Measurements from ENCODE around the gene SERPINB2.
"Not testable (repeated sequence)": the region's sequence is repeated elsewhere in the genome, so short reads cannot be mapped to it uniquely, and the experiment has no call there.

The SERPINB2 gene

DNA sequence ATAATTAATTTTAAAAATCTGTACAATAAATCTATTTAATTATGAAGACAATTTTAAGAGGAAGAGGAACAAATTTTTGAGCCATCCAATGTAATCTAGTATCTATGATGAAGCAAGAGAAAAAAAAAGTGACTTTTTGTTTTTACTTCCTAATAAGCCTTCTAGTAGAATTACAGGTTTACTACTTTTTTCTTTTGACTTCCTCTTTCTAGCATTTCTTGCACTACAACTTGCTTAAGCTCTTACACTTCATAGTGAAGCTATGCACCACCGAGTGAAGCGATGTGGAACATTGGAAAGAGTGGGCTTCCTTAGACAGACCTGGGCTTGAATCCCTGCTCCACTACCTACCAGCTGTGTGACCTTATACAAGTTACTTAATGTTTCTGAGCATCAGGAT lies 2.1 kb downstream of the SERPINB2 start:
- no peak for DNase-seq

DNA sequence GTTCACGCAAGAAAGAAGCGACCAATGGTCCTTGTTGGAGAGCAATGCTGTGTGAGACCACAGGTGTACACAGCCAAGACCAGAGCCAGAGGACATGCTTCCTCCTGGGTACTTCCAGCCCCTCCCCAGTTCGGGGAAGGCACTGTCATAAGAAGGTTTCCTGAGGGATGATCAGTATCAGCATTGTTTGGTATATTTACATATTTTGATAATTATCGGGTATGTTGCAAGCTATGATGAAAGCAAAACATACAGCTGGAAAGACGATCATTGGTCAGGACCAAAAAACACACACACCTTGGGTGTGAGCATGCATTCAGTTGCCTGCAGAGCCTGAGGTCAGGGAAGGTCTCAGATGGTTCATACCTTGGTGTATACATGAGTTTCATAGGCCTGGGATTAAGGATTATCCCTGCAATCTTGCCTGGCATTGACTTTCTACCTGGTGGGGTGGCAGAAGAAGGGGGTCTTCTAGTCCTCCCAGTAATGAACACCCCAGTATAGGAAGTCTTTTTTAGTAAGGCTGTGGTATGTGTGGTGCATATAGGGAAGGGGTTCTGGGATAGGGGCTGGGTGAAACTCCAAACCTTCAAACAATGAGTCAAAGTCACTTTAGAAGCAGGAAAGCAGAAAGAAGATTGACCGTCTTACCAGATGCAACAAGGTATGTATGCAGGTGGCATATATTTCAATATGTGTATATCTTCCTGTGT lies 2.9 kb downstream of the SERPINB2 start:
- no peak for DNase-seq

DNA sequence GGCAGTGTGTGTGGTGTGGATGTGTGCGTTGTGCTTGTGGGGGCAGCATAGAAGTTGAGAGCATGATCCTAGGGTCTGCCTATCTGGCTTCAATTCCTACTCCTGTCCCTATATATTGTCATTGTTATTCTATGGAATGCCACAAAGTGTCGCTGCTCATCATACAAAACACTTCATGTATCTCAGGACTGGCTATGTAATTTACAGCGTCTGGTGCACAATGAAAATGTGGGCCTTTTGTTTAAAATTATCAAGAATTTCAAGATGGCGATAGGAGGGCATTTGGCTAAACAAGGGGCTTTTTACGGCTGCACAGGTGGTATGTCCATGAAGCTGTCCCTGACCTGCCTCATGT lies 3.4 kb downstream of the SERPINB2 start:
- DNase-seq = no peak

DNA sequence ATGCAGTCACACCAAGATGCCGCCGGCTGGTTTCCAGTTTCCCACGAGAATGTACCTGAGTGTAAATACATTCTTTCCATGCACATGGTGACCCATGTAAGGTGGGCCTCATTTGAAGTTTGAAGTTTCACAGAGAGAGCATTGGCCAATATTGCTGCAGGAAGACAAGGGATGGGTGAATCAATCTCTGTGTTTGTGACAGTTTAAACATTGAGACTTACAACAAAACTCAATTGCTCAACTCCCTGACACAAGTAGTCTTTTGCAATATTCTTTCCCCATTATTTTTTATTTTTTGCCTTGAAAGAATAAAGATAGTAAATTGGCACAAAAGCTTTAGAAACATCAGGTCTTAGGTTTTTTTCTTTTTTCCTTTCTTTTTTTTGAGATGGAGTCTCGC lies 5.1 kb downstream of the SERPINB2 start:
- no peak for DNase-seq

DNA sequence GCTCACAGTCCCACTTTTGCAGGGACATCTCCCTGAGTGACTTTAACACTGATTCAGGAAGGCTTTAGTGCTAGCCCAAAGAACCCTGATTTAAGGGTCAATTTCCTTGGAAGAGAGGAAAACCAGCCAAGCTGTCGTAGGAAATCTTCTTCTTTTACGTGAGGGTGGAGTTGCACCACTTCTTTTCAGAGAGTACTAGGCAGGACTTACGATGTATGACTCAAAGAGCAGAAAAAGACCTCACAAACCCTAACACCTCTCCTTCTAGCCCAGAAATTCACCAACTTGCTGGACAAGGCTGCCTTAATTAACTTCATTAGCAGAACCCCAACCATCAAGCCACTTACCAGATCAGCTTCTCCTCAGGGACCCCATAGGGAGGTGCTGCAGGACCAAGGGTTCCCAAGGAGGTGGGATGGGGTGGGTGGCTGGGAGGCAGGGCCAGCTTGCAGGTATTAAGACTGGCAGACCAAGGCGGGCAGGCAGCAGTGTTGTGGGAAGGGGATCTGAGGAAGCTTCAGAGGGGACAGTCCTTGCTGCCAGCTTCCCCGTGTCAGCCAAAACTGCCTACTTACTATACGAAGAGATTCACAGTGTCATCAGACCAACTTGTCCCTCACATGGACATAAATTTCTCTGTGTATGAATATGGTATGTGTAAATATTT lies 6.7 kb downstream of the SERPINB2 start:
- DNase-seq = no peak

DNA sequence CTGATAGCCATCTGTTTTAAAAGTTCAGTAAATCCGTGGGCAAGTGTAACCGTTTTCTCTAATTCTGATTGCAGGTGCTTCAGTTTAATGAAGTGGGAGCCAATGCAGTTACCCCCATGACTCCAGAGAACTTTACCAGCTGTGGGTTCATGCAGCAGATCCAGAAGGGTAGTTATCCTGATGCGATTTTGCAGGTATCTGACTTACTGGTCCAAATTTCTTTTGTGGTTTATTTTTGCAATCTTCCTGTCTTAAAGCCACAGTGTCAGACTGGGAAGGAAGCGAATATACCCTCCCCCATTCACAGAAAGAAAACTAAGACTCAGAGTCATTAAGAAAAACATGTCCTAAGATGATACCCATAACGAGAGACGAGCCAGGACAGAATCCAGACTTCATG lies 7.7 kb downstream of the SERPINB2 start:
- DNase-seq = no peak

DNA sequence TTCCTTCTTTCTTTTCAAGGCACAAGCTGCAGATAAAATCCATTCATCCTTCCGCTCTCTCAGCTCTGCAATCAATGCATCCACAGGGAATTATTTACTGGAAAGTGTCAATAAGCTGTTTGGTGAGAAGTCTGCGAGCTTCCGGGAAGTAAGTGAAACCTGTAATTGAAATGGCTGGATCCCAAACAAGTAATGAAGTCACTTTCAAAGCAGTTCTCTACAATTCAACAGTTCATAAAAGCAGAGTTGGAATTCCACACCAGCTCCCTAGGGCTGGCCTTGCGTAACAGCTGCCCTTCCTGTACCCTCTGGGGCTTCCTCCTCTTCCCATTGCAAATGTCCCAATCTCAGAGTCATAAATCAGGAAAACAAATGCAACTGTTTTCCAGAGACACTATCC lies 9.6 kb downstream of the SERPINB2 start:
- no peak for DNase-seq

DNA sequence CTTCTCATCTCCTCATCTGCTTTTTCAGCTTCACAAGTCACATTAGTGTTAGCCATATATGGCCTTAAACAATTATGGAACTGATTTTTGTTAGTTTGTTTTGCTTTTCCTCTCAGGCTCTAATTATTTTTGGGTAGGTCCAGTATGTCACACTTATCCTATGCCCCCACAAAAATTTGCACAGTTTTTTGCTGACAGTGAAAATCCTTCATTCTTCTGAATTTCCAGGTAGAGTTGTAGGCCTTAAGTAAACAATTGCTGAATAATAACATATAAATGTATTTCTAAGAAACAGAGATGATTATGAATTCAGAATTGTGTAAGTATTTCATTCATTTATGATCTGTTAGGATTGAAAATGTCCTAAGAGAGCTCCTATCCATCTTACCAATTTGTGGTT lies 11.7 kb downstream of the SERPINB2 start:
- DNase-seq = no peak

DNA sequence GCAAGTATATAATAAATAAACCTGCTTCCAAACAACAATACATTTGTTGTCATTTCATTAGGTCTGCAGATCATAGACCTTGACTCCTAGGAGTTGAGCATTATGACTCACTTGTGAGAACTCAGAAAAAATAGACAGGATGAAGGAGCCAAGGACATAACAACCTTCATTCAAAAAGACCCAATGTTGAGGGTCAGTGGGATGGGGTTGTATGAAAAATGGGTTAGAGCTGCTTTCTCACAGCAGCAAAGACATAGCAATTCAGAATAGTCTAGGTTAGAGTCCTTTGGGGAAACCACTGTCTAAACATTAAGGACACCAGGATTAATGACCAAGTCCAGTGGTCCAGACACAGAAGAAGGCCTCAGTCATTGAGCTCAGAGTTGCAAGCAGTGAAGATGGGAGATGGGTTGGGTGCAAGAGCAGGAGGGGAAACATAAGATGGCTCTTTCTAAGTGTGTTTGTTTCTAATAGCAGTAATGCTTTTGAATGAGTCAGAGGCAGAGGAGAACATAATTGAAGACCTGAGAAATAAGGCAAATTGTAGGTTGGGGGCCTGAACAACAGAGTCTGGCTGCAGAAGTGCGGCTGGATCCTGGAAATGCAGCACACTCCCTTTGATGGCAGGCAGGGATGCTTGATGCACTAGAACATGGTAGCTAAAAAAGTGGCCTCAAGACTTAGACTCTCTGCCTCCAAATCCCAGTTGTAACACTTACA lies 16.5 kb downstream of the SERPINB2 start:
- DNase-seq = no peak

DNA sequence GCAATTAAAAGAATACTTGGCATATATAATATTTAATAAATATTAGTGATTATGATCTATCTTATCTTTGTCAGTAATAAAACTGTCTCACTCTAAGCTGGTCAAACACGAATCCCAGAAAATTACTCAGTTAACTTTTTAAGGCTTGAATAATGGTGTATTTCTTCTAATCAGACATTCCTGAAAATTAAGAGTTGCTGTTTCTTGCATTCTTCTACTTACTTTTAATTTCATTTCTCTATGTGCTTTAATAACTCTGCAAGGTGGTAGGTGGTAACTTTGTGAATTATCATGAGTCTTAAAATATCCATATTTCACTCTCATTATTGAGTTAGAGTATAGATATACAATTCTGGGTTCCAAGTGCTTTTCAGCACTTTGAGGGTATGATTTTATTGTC lies 17.2 kb downstream of the SERPINB2 start:
- no peak for DNase-seq

DNA sequence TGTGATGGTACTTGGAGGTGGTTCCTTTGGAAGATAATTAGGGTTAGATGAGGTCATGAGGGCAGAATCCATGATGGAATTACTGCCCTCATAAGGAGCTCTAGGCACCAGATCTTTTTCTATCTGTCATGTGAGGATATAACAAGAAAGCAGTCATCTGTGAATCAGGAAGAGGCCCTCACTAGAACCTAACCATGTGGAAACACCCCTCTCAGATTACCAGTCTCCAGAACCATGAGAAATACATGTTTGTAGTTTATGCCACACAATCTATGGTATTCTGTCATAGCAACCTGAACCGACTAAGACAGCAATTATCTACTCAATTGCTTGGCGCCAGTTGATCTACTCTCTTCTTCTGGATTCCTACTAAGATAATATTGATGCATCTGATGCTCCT lies 17.9 kb downstream of the SERPINB2 start:
- DNase-seq = no peak

DNA sequence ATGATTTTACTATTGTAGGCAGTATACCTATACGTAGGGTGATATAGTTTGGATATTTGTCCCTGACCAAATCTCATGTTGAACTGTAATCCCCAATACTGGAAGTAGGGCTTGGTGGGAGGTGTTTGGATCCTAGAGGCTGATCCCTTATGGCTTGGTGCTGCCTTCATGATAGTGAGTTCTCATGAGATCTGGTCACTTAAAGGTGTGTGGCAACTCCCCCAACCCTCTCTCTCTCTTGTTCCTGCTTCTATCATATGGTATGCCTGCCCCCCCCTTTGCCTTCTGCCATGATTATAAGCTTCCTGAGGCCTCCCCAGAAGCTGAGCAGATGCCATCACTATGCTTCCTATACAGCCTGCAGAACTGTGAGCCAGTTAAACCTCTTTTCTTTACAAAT lies 18.6 kb downstream of the SERPINB2 start:
- DNase-seq = no peak

DNA sequence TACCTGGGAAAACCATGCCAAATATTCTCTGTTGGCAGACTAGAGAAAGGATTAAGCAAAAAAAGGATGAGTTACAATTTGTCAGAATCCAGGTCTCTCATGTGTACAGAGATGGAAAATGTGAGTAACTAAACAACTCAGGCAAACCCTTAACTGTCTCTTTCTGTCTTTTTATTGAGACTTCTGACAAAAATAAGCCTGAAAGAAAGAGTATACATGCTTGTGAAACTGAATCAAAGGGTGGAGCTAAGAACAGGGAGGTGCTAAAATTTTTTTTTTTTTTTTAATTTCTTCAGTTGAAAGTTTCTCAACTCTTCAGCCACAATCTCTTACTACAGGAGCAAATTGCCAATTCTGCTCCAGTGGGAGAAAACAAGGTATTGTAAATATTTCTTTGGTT lies 20.2 kb downstream of the SERPINB2 start, which contains the start of gene SERPINB10:
TSS of gene SERPINB10 (plus strand) at position 295 of the 400 bp plus-strand sequence. CDS start 7,553 bp downstream, outside the sequence.
- DNase-seq = no peak

DNA sequence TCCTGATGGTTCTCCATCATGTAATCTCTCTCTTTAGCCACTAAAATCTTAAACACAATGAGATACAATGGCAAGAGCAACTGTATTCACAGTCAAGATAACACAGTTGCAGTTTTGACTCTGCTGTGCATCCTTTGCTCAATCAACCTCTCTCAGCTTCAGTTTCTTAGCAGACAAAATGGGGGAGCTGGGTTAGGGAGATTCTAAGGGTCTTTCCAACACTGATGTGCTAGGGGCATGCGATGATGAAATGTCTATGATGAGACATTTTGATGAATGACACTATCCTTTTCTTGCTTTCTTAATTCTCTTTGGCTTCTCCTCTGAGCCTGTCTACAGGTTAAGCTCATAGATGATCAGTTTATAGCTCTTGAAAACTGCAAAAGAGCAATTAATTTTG lies 21.4 kb downstream of the SERPINB2 start:
- no peak for DNase-seq

DNA sequence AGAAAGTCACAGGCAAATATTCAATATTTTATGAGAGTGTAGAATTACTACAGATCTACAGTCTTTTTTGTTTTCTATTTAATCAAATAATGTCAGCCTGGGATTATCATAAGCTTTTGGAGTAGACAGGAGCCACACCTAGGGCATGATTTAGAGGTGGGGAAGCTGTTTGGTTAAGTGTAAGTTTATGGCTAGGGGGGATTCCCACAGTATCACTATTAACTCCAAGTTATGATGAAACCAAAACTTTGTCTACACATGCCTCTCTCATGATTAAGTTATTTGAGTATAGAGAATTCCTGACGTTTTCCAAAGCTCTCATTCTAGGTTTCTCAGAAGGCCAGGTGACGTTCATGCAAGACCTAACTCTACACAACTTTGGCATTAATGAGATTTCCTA lies 22.4 kb downstream of the SERPINB2 start:
- DNase-seq = no peak

DNA sequence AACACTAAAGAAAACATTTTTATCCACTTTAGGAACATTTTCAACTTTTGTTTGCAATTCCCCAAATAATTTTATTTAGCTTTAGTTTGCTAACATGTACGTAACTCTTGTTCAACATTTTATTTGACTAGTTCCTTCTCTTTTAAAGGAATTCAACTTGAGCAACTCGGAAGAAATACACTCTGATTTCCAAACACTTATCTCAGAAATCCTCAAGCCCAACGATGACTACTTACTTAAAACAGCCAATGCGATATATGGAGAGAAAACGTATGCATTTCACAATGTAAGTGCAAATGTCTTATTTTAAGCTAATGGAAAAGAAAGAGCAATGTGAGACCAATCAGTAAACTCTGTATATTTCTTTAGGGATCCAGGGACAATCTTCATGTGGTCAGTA lies 30.3 kb downstream of the SERPINB2 start:
- no peak for DNase-seq

DNA sequence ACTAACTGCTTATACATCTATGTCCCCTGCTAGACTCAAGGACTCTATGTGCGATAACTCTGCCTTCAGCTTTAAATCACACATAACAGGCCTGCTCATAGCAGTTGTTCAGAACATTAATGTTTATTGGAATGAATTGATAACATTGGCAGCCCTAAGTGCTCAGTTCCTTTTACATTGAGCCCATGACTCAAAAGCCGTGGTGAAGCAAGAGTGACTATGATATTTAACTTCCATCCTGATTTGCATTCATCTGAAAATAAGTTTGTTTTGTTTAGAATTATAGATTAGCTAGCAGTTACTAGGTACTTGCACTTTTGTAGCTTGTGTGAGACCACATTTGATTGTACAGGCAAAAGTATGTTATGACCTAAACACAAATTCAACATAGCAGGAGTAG lies 34.5 kb downstream of the SERPINB2 start:
- DNase-seq = no peak

DNA sequence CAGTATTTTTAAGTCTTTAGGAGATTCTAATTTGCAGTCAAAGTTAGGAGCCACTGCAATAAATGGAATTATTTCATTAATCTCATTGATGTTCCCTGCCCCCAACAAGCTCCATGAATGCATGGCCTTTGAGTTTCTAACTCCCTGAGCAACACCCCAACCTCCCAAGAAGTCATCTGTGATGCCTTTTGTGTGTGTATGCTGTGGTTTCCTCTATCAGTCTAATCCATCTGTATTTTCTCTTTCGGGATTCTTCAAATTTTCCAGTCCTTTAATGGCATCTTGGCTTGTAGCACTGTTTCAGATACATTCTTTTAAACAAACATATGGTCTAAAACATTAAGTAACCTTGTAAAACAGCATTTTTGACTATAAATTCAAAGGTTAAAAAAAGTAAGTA lies 37.0 kb downstream of the SERPINB2 start:
- no peak for DNase-seq

DNA sequence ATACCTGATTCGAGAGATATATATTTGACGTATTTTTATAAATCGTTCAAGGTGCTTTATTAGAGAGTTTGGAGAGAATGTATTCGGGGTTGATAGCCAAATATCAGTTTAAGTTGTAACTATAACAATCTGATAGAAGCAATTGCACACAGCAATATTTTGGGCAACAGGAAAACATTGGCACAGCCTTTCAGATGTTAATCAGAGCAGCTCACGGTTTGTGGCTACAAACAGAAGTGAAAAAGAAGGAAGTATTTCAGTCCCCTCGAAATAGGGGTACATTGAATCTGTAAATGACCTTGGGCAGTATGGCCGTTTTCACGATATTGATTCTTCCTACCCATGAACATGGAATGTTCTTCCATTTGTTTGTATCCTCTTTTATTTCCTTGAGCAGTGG lies 40.8 kb downstream of the SERPINB2 start:
- no peak for DNase-seq

DNA sequence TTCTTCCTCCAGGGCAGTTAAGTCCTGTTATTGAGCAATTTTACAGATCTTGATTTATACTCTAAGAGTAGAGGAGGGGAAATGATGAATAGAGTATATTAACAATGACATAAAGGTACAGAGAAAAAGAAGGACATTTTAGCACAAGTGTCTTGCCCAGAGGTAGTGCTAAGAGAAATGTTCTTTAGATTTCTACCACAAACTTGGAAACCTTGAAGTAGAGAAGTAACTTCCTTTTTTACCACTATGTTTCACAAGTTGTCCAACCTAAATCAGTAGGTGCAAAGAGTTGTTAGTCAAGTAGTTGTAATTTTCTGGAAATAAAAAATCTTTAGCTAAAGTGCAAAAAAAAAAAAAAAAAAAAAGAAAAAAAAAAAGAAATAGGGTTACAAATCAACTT lies 41.9 kb downstream of the SERPINB2 start:
- not testable (repeated sequence) for DNase-seq

DNA sequence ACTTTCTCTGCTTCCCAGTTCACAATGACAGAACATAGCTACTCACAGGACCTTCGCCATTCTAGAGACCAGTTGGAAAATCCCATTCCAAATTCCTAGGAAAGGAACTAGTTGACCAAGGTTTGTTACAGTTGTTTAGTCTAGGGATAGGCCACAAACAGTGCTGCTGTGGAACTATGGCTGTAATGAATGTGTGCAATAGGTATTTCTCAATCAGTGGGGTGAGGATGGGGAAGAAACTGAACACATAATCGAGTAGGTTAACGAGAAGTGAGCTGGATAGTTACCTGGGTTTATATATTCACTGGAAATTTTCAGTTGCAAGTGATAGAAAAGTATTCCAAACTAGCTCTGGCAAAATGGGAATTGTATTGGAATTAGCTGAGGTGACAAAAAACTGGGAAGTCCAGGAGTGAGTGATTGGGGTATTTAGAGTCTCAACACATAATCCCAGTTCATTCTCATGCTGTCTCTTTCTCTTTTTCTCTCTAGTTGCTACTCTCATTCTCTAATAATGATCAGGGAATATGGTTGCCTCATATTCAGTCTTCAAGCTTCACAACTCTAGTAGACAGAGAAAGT lies 43.4 kb downstream of the SERPINB2 start:
- DNase-seq = no peak

DNA sequence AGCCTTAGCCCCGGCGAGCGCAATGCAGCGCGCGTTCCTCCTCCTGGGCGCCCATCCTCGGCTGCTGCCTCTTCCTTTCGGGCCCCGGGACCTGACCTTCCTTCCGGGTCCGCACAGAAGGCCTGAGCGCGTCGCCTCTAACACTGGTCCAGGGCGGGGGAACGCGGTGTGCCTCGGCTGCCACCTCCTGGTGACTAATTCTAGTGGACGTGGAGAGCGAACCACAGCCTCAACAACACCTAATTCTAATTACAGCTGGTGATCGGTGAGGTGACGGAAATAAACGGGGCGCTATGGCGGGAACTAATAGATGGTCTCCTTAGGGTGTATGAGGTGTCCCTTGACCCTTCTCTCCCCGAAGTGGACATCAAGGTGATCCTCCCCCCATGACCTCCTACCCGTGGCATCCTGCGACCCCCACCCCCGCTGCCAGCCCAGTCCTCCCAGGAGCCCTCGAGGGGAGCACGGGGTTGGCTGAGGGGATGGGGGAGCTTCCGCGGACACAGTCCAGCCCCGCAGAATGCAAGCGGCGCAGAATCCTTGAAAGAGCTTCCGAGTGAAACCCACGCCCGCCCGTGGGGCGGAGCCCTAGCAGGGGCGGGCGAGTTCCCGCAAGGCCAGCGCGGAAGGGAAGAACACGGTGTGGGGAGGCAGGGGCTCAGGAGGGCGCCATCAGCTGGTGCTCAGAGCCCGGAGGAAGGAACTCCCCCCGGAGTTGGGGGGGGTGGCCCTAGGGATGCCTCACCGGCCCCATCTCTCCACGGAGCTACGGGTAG lies 48.8 kb downstream of the SERPINB2 start:
- DNase-seq = peak; percentile 20 to 60

DNA sequence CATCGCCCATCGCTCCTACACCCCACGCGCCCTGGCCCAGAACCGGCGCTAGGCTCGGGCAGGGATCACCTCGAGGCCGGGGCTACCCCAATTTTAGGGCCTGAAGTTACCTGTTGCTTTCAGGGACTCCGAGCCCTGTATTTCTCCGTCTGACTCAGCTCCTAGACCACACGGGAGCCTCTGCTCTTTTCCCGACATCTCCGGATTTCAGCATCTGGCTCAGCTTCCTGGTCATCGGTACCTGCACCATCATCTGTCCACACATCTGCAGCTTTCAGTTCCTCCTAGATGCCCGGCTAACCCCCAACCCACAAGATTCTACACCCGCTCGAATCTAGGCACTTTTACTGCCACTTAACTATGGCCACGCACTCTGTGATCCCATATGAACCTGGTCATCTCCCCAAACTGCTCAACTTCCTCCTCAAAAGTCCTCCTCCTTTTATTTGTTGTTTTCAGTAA lies 49.5 kb downstream of the SERPINB2 start:
- DNase-seq = no peak

Measured in SW 1271 (cell line).